ENCODE measurements around the gene IL17C.

Gene IL17C

DNA sequence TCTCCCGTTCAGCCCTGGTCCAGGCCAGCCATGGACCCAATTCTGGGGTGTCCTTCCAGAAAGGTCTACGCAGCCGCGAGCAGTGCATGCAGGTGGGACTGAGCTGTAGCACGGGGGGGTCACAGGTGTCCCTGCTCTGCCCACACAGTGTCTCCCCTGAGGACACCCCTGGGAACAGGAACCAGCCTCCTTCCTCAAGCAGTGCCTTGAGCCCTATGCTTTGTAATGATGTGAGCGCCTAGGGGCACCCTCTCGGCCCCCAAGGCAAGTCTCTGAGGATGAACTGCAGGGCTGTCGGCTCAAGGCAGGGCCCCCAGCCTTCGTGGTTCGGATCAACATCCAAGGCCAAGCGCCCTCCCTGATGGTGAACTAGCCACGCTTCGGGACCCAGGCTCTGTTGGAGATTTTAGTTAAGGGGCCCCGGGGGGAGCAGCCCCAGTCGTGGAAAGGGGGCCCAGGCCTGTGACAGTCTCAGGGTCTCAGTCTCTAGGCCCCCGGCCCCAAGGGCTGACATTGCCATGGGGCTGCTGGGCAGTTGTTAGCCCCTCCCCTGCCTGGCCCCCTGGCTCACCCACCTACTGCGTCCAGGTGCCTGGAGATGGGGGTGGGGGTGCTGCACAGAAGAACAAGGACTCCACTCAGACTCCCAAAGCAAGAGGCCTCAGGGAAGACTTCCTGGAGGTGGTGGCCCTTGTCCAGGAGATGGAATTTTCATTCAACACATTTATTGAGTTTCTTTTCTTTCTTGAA lies 2.3 kb downstream of the IL17C start:
- Histone ChIP-seq H3K4me3 (ENCODE audit: low read depth in 1 of 2, low read length in 2 of 2) (no peak overlapping the region), H4K20me1 (ENCODE audit: insufficient read depth, low read length) (peaks cover 7% of the 10 kb centered on the region), H3K36me3 (ENCODE audit: insufficient read depth, low read length) (0 out of 2 replicates have a peak, but pooled peaks cover 4% of the 10 kb centered on the region), H3K9me3 (ENCODE audit: insufficient read depth, low read length, severe bottlenecking) (no peaks in the 10 kb centered on the region), H3K79me2 (ENCODE audit: insufficient read depth, low read length) (no peaks in the 10 kb centered on the region), H2AFZ (ENCODE audit: low read depth, low read length) (no peak overlapping the region), H3K27me3 (ENCODE audit: insufficient read depth, low read length, poor library complexity) (no peaks in the 10 kb centered on the region), H3K9ac (ENCODE audit: low read depth, low read length) (no peak overlapping the region), H3K4me2 (ENCODE audit: insufficient read depth, low read length) (no peak overlapping the region), H3K27ac (ENCODE audit: low read length) (no peak overlapping the region), H3K4me1 (ENCODE audit: insufficient read depth, low read length) (no peaks in the 10 kb centered on the region)
- no peak for TF ChIP-seq EZH2 (IDR thresholded peaks at IDR 0.05; ENCODE audit: borderline replicate concordance, low read depth, low read length, severe bottlenecking)
- TF ChIP-seq CTCF (IDR thresholded peaks at IDR 0.05; ENCODE audit: borderline replicate concordance, extremely low read depth, low read length, poor library complexity, severe bottlenecking), result no peak
- DNase-seq (no peak), ATAC-seq (ENCODE audit: insufficient read depth, low read depth) (peak; percentile 15; the same call in 1 of the 3 replicates)

DNA sequence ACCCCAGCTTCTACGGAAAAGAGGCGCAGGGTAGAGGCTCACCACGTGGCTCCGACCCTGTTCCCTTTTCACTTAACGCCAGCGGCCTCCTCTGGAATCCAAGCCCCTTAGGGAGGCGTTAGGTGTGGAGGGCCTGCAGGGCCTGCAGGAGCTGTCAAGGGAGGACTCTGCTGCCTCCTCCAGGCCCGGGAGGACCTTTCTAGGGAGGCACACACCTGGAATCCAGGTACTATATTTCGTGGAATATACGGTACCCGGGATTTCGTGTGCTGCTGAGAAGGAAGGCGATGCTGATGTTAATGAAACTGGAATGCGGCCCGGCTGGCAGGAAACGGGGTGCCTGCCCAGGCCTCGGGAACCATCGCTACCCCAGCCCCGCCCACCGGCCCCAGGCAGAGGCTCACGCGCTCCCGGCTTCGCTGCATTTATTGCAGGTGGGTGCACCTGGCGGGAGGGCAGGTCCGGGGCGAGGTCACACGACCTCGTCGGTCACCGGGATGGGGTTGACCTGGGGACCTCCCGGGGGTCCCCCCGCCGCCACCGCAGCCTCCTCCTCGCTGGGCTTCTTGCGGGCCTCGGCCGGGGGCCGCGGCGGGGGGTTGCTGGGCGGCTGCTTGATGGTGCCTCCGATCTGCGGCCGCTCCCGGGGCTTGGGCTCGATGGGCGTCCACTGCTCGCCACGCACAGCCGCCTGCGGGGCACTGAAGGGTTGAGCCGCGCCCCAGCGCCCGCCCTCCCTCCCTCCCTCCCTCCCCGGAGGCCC lies 4.7 kb downstream of the IL17C start:
- Histone ChIP-seq H2AFZ (ENCODE audit: low read depth, low read length) (no peak overlapping the region), H3K27me3 (ENCODE audit: insufficient read depth, low read length, poor library complexity) (no peaks in the 10 kb centered on the region), H3K4me2 (ENCODE audit: insufficient read depth, low read length) (no peak overlapping the region), H3K79me2 (ENCODE audit: insufficient read depth, low read length) (0 out of 2 replicates have a peak, but pooled peaks cover 2% of the 10 kb centered on the region), H3K36me3 (ENCODE audit: insufficient read depth, low read length) (0 out of 2 replicates have a peak, but pooled peaks cover 9% of the 10 kb centered on the region), H3K27ac (ENCODE audit: low read length) (no peak overlapping the region), H3K4me1 (ENCODE audit: insufficient read depth, low read length) (no peaks in the 10 kb centered on the region), H3K9me3 (ENCODE audit: insufficient read depth, low read length, severe bottlenecking) (no peaks in the 10 kb centered on the region), H3K4me3 (ENCODE audit: low read depth in 1 of 2, low read length in 2 of 2) (no peak overlapping the region), H4K20me1 (ENCODE audit: insufficient read depth, low read length) (peaks cover 26% of the 10 kb centered on the region), H3K9ac (ENCODE audit: low read depth, low read length) (no peak overlapping the region)
- TF ChIP-seq CTCF (IDR thresholded peaks at IDR 0.05; ENCODE audit: borderline replicate concordance, extremely low read depth, low read length, poor library complexity, severe bottlenecking) (no peak), EZH2 (IDR thresholded peaks at IDR 0.05; ENCODE audit: borderline replicate concordance, low read depth, low read length, severe bottlenecking) (no peak)
- ATAC-seq (ENCODE audit: insufficient read depth, low read depth) (no peak), DNase-seq (no peak)

GRCh38 chr16:88643644-88643932 lies 5.2 kb downstream of the IL17C start:
- Histone ChIP-seq H3K4me1 (ENCODE audit: insufficient read depth, low read length) (no peaks in the 10 kb centered on the region), H3K79me2 (ENCODE audit: insufficient read depth, low read length) (0 out of 2 replicates have a peak, but pooled peaks cover 2% of the 10 kb centered on the region), H3K4me2 (ENCODE audit: insufficient read depth, low read length) (no peak overlapping the region), H3K4me3 (ENCODE audit: low read depth in 1 of 2, low read length in 2 of 2) (no peak overlapping the region), H3K27ac (ENCODE audit: low read length) (no peak overlapping the region), H3K9ac (ENCODE audit: low read depth, low read length) (no peak overlapping the region), H2AFZ (ENCODE audit: low read depth, low read length) (no peak overlapping the region), H3K9me3 (ENCODE audit: insufficient read depth, low read length, severe bottlenecking) (no peaks in the 10 kb centered on the region), H3K36me3 (ENCODE audit: insufficient read depth, low read length) (0 out of 2 replicates have a peak, but pooled peaks cover 9% of the 10 kb centered on the region), H3K27me3 (ENCODE audit: insufficient read depth, low read length, poor library complexity) (no peaks in the 10 kb centered on the region), H4K20me1 (ENCODE audit: insufficient read depth, low read length) (peaks cover 29% of the 10 kb centered on the region)
- DNase-seq (no peak), ATAC-seq (ENCODE audit: insufficient read depth, low read depth) (no peak)
- no peak for TF ChIP-seq EZH2 (IDR thresholded peaks at IDR 0.05; ENCODE audit: borderline replicate concordance, low read depth, low read length, severe bottlenecking)
- TF ChIP-seq CTCF (IDR thresholded peaks at IDR 0.05; ENCODE audit: borderline replicate concordance, extremely low read depth, low read length, poor library complexity, severe bottlenecking), result no peak
